K562 (cell line): ENCODE measurements around the gene ZNF358. TPM values are rescaled to one million over a fixed set of nuclear protein-coding genes. Genes with fewer than 3 reads are reported as not detected.

Experiments
- ATAC-seq: fragments of 200-7000 bp; cut with Tn5 transposase; 3 replicates; pipeline ENCODE4 v1.9.1; 2020; ENCODE audit warnings: moderate library complexity
- BruUV-seq: library from RNA; stranded (reverse); fragments of 400-500 nt; replicated peaks from 2 replicates; lab custom pipeline; 2021; lab: Mats Ljungman, UMichigan
- CTCF ChIA-PET: fragments of 300-600 bp; formaldehyde crosslinking; extraction: SDS; loops from one replicate; lab custom pipeline; 2021; ENCODE audit warnings: low intra/inter-chr PET ratio; lab: Yijun Ruan, JAX
- POLR2A ChIA-PET: fragments of 300-600, 350-650 bp; sonication (Branson Sonifier 250); formaldehyde crosslinking; extraction: SDS; loops from one replicate; lab custom pipeline; 2021; ENCODE audit warnings: antibody characterized with exemption, inconsistent platforms; lab: Yijun Ruan, JAX
- DNase-seq, 4 experiments: peaks; one replicate each; pipeline versions ENCODE4 v3.0.0 to v3.0.0-alpha.2; 2011 to 2018; ENCODE audit warnings: low spot score in 3 of 4, mixed read lengths in 3 of 4; ENCODE audit errors: extremely low read depth in 1 of 4
- FAIRE-seq: peaks from 2 replicates; lab custom pipeline; 2011; peaks lifted over from hg19 to GRCh38; lab: Jason Lieb, UNC
- H2AFZ ChIP-seq: 2 replicates; pipeline ENCODE4 v1.6.0; 2011; ENCODE audit warnings: low read depth, low read length, control low read depth, inconsistent platforms
- H3K27ac ChIP-seq: fragments of 200-600 bp; 3 replicates; pipeline ENCODE4 v1.8.0; 2011; ENCODE audit warnings: low read depth, mild to moderate bottlenecking, control low read depth, inconsistent platforms, low read length, moderate library complexity, mixed read lengths; ENCODE audit errors: extremely low read depth
- H3K27me3 ChIP-seq, 2 experiments: fragments of 300-600 bp in 1 of 2; 2 replicates in 1 of 2; 3 replicates in 1 of 2; pipeline versions ENCODE4 v1.6.0 to v1.8.0; 2011; ENCODE audit warnings: inconsistent platforms in 2 of 2, low read length in 2 of 2, mild to moderate bottlenecking in 1 of 2, mixed read lengths in 1 of 2, moderate library complexity in 1 of 2; ENCODE audit not compliant: control insufficient read depth in 2 of 2, insufficient read depth in 2 of 2
- H3K36me3 ChIP-seq: fragments of 300-600 bp; 3 replicates; pipeline ENCODE4 v1.8.0; 2011; ENCODE audit warnings: mild to moderate bottlenecking, low read length, inconsistent platforms; ENCODE audit not compliant: control insufficient read depth, insufficient read depth
- H3K4me1 ChIP-seq, 2 experiments: fragments of 200-600 bp in 1 of 2; replicated peaks in 1 of 2; 2 replicates in 1 of 2; 3 replicates in 1 of 2; pipeline versions ENCODE4 v1.5.1 to v1.8.0; 2011; ENCODE audit warnings: inconsistent platforms in 2 of 2, low read length in 2 of 2, mild to moderate bottlenecking in 1 of 2, mixed read lengths in 1 of 2, moderate library complexity in 1 of 2; ENCODE audit not compliant: control insufficient read depth in 2 of 2, insufficient read depth in 2 of 2
- H3K4me2 ChIP-seq: 2 replicates; pipeline ENCODE4 v1.6.1; 2011; ENCODE audit warnings: low read length, control low read depth, inconsistent platforms, mixed read lengths; ENCODE audit not compliant: insufficient read depth
- H3K4me3 ChIP-seq: fragments of 200-600 bp; sonication (generic), shearing (Covaris generic); 2 replicates; pipeline ENCODE4 v1.5.1; 2016; ENCODE audit warnings: control low read depth, inconsistent platforms
- H3K79me2 ChIP-seq: fragments of 200-600 bp; 3 replicates; pipeline ENCODE4 v1.8.0; 2011; ENCODE audit warnings: low read length, inconsistent platforms; ENCODE audit not compliant: control insufficient read depth, insufficient read depth
- H3K9ac ChIP-seq, 2 experiments: 2 replicates each; pipeline versions ENCODE4 v1.6.0 to v1.6.1; 2011; ENCODE audit warnings: low read depth in 2 of 2, low read length in 2 of 2, control low read depth in 1 of 2, inconsistent platforms in 1 of 2, mild to moderate bottlenecking in 1 of 2, mixed read lengths in 1 of 2; ENCODE audit not compliant: insufficient read depth in 1 of 2
- H3K9me1 ChIP-seq: one replicate; pipeline ENCODE4 v1.6.0; 2011; ENCODE audit warnings: inconsistent platforms, mild to moderate bottlenecking, low read length, moderate library complexity; ENCODE audit not compliant: control insufficient read depth, insufficient read depth
- H3K9me3 ChIP-seq: replicated peaks from 2 replicates; pipeline ENCODE4 v1.5.1; 2011; ENCODE audit warnings: low read depth, low read length, inconsistent platforms; ENCODE audit not compliant: control insufficient read depth, insufficient read depth
- H4K20me1 ChIP-seq: replicated peaks from 2 replicates; pipeline ENCODE4 v1.6.1; 2011; ENCODE audit warnings: low read length, inconsistent platforms, mixed read lengths; ENCODE audit not compliant: control insufficient read depth, insufficient read depth
- ADNP ChIP-seq: fragments of 200-800 bp; sonication (Bioruptor generic); IDR thresholded peaks from 2 replicates; pipeline ENCODE4 v1.6.1; 2016; ENCODE audit warnings: missing genetic modification characterization, missing compliant biosample characterization
- ILK ChIP-seq: fragments of 450-650 bp; IDR thresholded peaks from 2 replicates; pipeline ENCODE4 v1.6.1; 2016; ENCODE audit warnings: missing genetic modification characterization, low read depth, mild to moderate bottlenecking, missing compliant biosample characterization, moderate library complexity, borderline replicate concordance
- KHSRP ChIP-seq: fragments of 450-650 bp; IDR thresholded peaks from 2 replicates; pipeline ENCODE4 v1.6.1; 2017
- TSC22D4 ChIP-seq: fragments of 450-650 bp; IDR thresholded peaks from 2 replicates; pipeline ENCODE4 v1.6.1; 2016; ENCODE audit warnings: missing genetic modification characterization, missing biosample characterization, control low read depth
- ZNF133 ChIP-seq: fragments of 250-450 bp; sonication (Bioruptor Pico); IDR thresholded peaks from 2 replicates; pipeline ENCODE4 v1.4.0; 2020; ENCODE audit warnings: mild to moderate bottlenecking
- ZNF146 ChIP-seq: IDR thresholded peaks from one replicate; pipeline ENCODE4 v1.6.1; 2018; ENCODE audit warnings: missing compliant biosample characterization; ENCODE audit not compliant: unreplicated experiment
- ZNF436 ChIP-seq: fragments of 250-450, 450-650 bp; sonication (Bioruptor Pico); formaldehyde crosslinking; IDR thresholded peaks from 2 replicates; pipeline ENCODE4 v1.7.0; 2020; ENCODE audit warnings: mild to moderate bottlenecking
- WGBS: fragments of 100-300 bp; shearing (Covaris generic); methylation state at CpG from one replicate; pipeline ENCODE4 v1.1.6; 2016; ENCODE audit warnings: low coverage, mixed read lengths; ENCODE audit not compliant: insufficient coverage; ENCODE audit errors: missing lambda C conversion rate; 5-methylcytosine and 5-hydroxymethylcytosine counted together
- in situ Hi-C: fragments of 300-500 bp; cut with MboI; formaldehyde crosslinking; loops from 4 replicates; pipeline ENCODE4 v1.15.0; 2018; ENCODE audit warnings: inconsistent platforms, mixed read lengths
- intact Hi-C: fragments of 100-400 bp; cut with micrococcal nuclease; formaldehyde crosslinking; loops from 2 replicates; pipeline ENCODE4 v1.14.2; 2022
- polyA plus RNA-seq, 8 experiments: library from polyadenylated mRNA; depleted of rRNA in 4 of 8; stranded (reverse) in 5 of 8; unstranded in 3 of 8; fragments of >200 nt; fragmentation: Nextera tagmentation in 2 of 8; fragmentation: Illumina TruSeq in 1 of 8; extraction: Ambion mirVana in 2 of 8; extraction: Trizol in 1 of 8; gene quantifications; 2 replicates each; pipeline versions ENCODE4 v1.2.1 to v1.2.3, GENCODE V29; 2011 to 2014; ENCODE audit warnings: inconsistent platforms in 1 of 8, missing spikeins in 1 of 8
- total RNA-seq, 7 experiments: library from RNA; depleted of rRNA in 6 of 7; stranded (reverse); fragments of >200 nt in 6 of 7; fragmentation: Illumina TruSeq in 2 of 7; extraction: Trizol in 2 of 7; gene quantifications; 2 replicates each; pipeline versions ENCODE4 v1.2.1 to v1.2.3, GENCODE V29; 2011 to 2021; ENCODE audit warnings: low replicate concordance in 1 of 7
- TF ChIP-seq, protein P1 (sequence below): sonication (generic); IDR thresholded peaks from 2 replicates; pipeline ENCODE4 v1.6.1; 2016
- TF ChIP-seq, protein P2 (sequence below): fragments of 450-650 bp; IDR thresholded peaks from 2 replicates; pipeline ENCODE4 v1.6.1; 2016
- TF ChIP-seq, protein P3 (sequence below): fragments of 250-450 bp; sonication (Bioruptor Pico); IDR thresholded peaks from 2 replicates; pipeline ENCODE4 v1.8.0; 2022; ENCODE audit warnings: moderate library complexity, mild to moderate bottlenecking, inconsistent platforms
- TF ChIP-seq, protein P4 (sequence below): sonication (generic); formaldehyde crosslinking; IDR thresholded peaks from 2 replicates; pipeline ENCODE4 v1.8.0; 2022; ENCODE audit warnings: mild to moderate bottlenecking, missing genetic modification reagents
- TF ChIP-seq, protein P5 (sequence below): fragments of 450-650 bp; formaldehyde crosslinking; IDR thresholded peaks from 2 replicates; pipeline ENCODE4 v1.4.0; 2020; ENCODE audit warnings: mild to moderate bottlenecking, moderate library complexity

Gene ZNF358
- total and polyA plus RNA-seq, 9 of the 15 experiments (the other 6 are each of a cell fraction or from before 2014, with no cell fraction given): 0.04 to 17.2 (median 4.9) TPM

DNA sequence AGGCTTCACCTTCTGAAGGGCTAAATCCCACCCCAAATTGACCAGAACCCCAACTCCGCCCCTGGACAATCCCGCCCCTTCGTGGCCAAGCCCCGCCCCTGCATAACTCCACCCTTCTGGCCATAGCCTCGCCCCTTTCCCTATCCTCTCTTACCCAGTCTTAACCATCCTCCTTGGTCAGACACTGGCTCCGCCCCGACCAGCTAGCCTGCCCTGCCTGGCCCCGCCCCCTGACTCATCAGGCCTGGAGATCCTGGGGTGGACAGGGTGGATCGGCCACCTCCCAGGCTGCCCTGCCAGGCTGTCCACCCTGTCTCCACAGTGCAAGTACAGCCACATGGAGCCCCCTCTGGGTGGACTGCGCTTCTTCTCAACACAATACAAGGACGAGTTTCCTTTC, 8.0 kb upstream of the ZNF358 start (continued):
- TF ChIP-seq, protein P1, sequence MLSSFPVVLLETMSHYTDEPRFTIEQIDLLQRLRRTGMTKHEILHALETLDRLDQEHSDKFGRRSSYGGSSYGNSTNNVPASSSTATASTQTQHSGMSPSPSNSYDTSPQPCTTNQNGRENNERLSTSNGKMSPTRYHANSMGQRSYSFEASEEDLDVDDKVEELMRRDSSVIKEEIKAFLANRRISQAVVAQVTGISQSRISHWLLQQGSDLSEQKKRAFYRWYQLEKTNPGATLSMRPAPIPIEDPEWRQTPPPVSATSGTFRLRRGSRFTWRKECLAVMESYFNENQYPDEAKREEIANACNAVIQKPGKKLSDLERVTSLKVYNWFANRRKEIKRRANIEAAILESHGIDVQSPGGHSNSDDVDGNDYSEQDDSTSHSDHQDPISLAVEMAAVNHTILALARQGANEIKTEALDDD: peak; percentile 90

DNA sequence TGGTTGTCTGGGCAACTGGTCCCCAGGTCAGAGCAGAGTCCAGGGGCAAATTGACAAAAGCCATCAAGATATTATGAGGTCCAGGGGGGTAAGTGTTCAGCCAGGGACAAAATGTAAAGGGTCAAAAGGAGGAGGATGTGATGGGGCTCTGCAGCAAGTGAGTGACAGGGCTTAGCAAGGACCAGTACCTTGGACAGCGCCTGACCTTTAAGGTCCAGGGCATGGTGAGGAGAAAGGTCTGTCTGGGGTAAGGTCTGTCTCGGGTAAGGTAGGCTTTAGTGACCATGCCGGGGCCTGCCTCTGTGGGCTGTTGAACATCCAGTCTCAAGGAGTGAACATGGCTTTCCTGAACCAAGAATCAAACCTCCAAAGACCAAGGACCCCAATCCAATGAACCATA, 6.3 kb upstream of the ZNF358 start:
- ATAC-seq (no peak), DNase-seq (peak in 1 of 4 experiments; percentile 76), FAIRE-seq (peak; percentile 35)
- intact Hi-C loops (no loop called here), in situ Hi-C loops (no loop called here)
- Histone ChIP-seq H3K27ac (no peak overlapping the region), H3K4me1 (peaks cover 24 to 35% of the 10 kb centered on the region in 2 experiments), H3K36me3 (no peaks in the 10 kb centered on the region), H3K27me3 (no peaks in the 10 kb centered on the region), H3K9me3 (no peaks in the 10 kb centered on the region), H4K20me1 (no peaks in the 10 kb centered on the region), H3K4me2 (no peak overlapping the region), H3K79me2 (no peaks in the 10 kb centered on the region), H3K9ac (no peak overlapping the region), H3K4me3 (no peak overlapping the region), H2AFZ (no peak overlapping the region), H3K9me1 (no peaks in the 10 kb centered on the region)
- WGBS: 0% methylated on average over 3 of the region's 3 CpGs
- ChIA-PET POLR2A (interaction anchor here (1.6 kb wide), 1 partner anchor 13 kb away, joined by 4 read pairs; no protein-coding TSS in a partner anchor), CTCF (no interaction called here)
- no TSS peak for BruUV-seq
- TF ChIP-seq ZNF133 (CRISPR knock-in tag) (no peak), ILK (tag) (no peak), ADNP (tag) (no peak), TSC22D4 (tag) (no peak), ZNF436 (no peak), KHSRP (no peak), ZNF146 (CRISPR knock-in tag) (no peak)
- TF ChIP-seq, protein P2, sequence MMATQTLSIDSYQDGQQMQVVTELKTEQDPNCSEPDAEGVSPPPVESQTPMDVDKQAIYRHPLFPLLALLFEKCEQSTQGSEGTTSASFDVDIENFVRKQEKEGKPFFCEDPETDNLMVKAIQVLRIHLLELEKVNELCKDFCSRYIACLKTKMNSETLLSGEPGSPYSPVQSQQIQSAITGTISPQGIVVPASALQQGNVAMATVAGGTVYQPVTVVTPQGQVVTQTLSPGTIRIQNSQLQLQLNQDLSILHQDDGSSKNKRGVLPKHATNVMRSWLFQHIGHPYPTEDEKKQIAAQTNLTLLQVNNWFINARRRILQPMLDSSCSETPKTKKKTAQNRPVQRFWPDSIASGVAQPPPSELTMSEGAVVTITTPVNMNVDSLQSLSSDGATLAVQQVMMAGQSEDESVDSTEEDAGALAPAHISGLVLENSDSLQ: peak; percentile 93
- TF ChIP-seq, protein P3, sequence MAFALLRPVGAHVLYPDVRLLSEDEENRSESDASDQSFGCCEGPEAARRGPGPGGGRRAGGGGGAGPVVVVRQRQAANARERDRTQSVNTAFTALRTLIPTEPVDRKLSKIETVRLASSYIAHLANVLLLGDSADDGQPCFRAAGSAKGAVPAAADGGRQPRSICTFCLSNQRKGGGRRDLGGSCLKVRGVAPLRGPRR (CRISPR knock-in tag): no peak
- TF ChIP-seq, protein P4, sequence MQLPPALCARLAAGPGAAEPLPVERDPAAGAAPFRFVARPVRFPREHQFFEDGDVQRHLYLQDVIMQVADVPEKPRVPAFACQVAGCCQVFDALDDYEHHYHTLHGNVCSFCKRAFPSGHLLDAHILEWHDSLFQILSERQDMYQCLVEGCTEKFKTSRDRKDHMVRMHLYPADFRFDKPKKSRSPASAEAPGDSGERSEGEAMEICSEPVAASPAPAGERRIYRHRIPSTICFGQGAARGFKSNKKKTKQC (CRISPR knock-in tag): peak; percentile 92
- TF ChIP-seq, protein P5, sequence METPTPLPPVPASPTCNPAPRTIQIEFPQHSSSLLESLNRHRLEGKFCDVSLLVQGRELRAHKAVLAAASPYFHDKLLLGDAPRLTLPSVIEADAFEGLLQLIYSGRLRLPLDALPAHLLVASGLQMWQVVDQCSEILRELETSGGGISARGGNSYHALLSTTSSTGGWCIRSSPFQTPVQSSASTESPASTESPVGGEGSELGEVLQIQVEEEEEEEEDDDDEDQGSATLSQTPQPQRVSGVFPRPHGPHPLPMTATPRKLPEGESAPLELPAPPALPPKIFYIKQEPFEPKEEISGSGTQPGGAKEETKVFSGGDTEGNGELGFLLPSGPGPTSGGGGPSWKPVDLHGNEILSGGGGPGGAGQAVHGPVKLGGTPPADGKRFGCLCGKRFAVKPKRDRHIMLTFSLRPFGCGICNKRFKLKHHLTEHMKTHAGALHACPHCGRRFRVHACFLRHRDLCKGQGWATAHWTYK (CRISPR knock-in tag): no peak
